Activated gamma-delta T cell treated with anti-CD3 and anti-CD28 coated beads, Interleukin-2, amount 50 U/mL, for 16 hours (primary cell): ENCODE data around the gene ZNF784.

Source experiments
- DNase-seq: peaks from one replicate; pipeline ENCODE4 v3.0.0-alpha.2; 2020; ENCODE audit warnings: low read depth

The ZNF784 gene

GRCh38 chr19:55643003-55643886, 18.9 kb upstream of the ZNF784 start, which contains the start of gene ZNF581:
Gene ZNF581 (plus strand): TSS chr19:55643649. CDS start chr19:55644572, 923 bp downstream.
- peak; percentile 70 for DNase-seq

GRCh38 chr19:55642153-55643002, 18.0 kb upstream of the ZNF784 start:
- DNase-seq = no peak

GRCh38 chr19:55641426-55642152, 17.2 kb upstream of the ZNF784 start:
- no peak for DNase-seq

GRCh38 chr19:55640577-55641425, 16.4 kb upstream of the ZNF784 start, which contains the start of gene ZNF580:
Gene ZNF580 (plus strand): TSS chr19:55641002. CDS start chr19:55642509, 1,507 bp downstream.
- DNase-seq = no peak

- peak; percentile 53 for DNase-seq
Measured at GRCh38 chr19:55640043-55640576, 15.7 kb upstream of the ZNF784 start.

- DNase-seq = no peak
Measured at GRCh38 chr19:55638864-55639359, 14.5 kb upstream of the ZNF784 start.

GRCh38 chr19:55637534-55637933, 13.2 kb upstream of the ZNF784 start:
- DNase-seq = no peak

GRCh38 chr19:55636723-55637122, 12.4 kb upstream of the ZNF784 start:
- DNase-seq = no peak

GRCh38 chr19:55635856-55636440, 11.6 kb upstream of the ZNF784 start:
- DNase-seq = no peak

GRCh38 chr19:55635334-55635717, 11.0 kb upstream of the ZNF784 start:
- DNase-seq = no peak

GRCh38 chr19:55633861-55634260, 9.5 kb upstream of the ZNF784 start:
- no peak for DNase-seq

- peak; percentile 91 for DNase-seq
Measured at GRCh38 chr19:55632463-55632834, 8.1 kb upstream of the ZNF784 start.

GRCh38 chr19:55626350-55626749, 2.0 kb upstream of the ZNF784 start:
- DNase-seq = peak; percentile 36

- no peak for DNase-seq
Measured at GRCh38 chr19:55625004-55625326, 599 bp upstream of the ZNF784 start.

- DNase-seq = no peak
Measured at GRCh38 chr19:55623561-55623960, 805 bp downstream of the ZNF784 start.

- no peak for DNase-seq
Measured at GRCh38 chr19:55623130-55623529, 1.2 kb downstream of the ZNF784 start.

- DNase-seq = no peak
Measured at GRCh38 chr19:55622242-55622969, 2.0 kb downstream of the ZNF784 start.

- DNase-seq = no peak
Measured at GRCh38 chr19:55621673-55622231, 2.6 kb downstream of the ZNF784 start.

- no peak for DNase-seq
Measured at GRCh38 chr19:55621205-55621672, 3.1 kb downstream of the ZNF784 start.
